CD4-positive, alpha-beta T cell treated with Interleukin-17A for 1 hour (primary cell): ENCODE measurements around the gene ECE1.

ENCODE experiments used
- DNase-seq: peaks from one replicate; pipeline ENCODE4 v3.0.0-alpha.2; 2020

Gene ECE1

GRCh38 chr1:21325231-21325718 is 35.0 kb upstream of the ECE1 start:
- peak; percentile 16 for DNase-seq

- peak; percentile 50 for DNase-seq
Measured at GRCh38 chr1:21324368-21325141, 34.3 kb upstream of the ECE1 start.

- DNase-seq: no peak
Measured at GRCh38 chr1:21323091-21323490, 32.8 kb upstream of the ECE1 start.

- DNase-seq: no peak
Measured at GRCh38 chr1:21322681-21323016, 32.4 kb upstream of the ECE1 start.

GRCh38 chr1:21321963-21322680 is 31.9 kb upstream of the ECE1 start:
- no peak for DNase-seq

GRCh38 chr1:21320410-21321108 is 30.3 kb upstream of the ECE1 start:
- no peak for DNase-seq

GRCh38 chr1:21319447-21320407 is 29.5 kb upstream of the ECE1 start:
- DNase-seq: no peak

- no peak for DNase-seq
Measured at GRCh38 chr1:21318714-21319159, 28.5 kb upstream of the ECE1 start.

- no peak for DNase-seq
Measured at GRCh38 chr1:21318057-21318713, 27.9 kb upstream of the ECE1 start.

- no peak for DNase-seq
Measured at GRCh38 chr1:21317690-21318043, 27.4 kb upstream of the ECE1 start.

- DNase-seq: no peak
Measured at GRCh38 chr1:21317035-21317689, 26.9 kb upstream of the ECE1 start.

GRCh38 chr1:21314743-21315396 is 24.6 kb upstream of the ECE1 start:
- DNase-seq: no peak

- DNase-seq: no peak
Measured at GRCh38 chr1:21313886-21314721, 23.8 kb upstream of the ECE1 start.

GRCh38 chr1:21313203-21313885 is 23.1 kb upstream of the ECE1 start:
- no peak for DNase-seq

GRCh38 chr1:21312407-21312992 is 22.2 kb upstream of the ECE1 start:
- no peak for DNase-seq

- no peak for DNase-seq
Measured at GRCh38 chr1:21311016-21311415, 20.8 kb upstream of the ECE1 start.

GRCh38 chr1:21308847-21309652 is 18.8 kb upstream of the ECE1 start:
- no peak for DNase-seq

GRCh38 chr1:21308330-21308729 is 18.1 kb upstream of the ECE1 start:
- DNase-seq: no peak
